NCI-H1417 treated with DMSO at 0.1 percent for 48 hours (cell line): ENCODE results near the gene OSBPL5.
A peak's percentile ranks its signal among the peaks of the same experiment; 100 is the strongest.
"Not testable (repeated sequence)": the region's sequence is repeated elsewhere in the genome, so short reads cannot be mapped to it uniquely, and the experiment has no call there.

Experiments
- DNase-seq: peaks from one replicate; lab custom pipeline; 2025; lab: John Stamatoyannopoulos, UW

Gene OSBPL5

GRCh38 chr11:3080733-3081385 lies 84.3 kb downstream of the OSBPL5 start:
- DNase-seq = no peak

DNA sequence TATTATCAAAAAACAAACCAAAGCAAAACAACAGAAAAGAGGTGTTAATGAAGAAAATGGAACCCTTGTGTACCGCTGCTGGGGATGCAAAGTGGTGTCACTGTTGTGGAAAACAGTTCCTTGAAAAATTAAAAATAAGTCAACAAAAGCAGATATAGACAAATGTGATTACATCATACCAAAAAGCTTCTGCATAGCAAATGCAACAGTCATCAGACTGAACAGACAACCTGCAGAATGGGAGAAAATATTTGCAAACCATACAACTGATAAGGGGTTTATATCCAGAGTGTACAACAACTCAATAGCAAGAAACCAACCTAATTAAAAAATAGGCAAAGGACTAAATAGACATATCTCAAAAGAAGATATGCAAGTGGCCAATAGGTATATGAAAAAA lies 85.0 kb downstream of the OSBPL5 start:
- DNase-seq = no peak

DNA sequence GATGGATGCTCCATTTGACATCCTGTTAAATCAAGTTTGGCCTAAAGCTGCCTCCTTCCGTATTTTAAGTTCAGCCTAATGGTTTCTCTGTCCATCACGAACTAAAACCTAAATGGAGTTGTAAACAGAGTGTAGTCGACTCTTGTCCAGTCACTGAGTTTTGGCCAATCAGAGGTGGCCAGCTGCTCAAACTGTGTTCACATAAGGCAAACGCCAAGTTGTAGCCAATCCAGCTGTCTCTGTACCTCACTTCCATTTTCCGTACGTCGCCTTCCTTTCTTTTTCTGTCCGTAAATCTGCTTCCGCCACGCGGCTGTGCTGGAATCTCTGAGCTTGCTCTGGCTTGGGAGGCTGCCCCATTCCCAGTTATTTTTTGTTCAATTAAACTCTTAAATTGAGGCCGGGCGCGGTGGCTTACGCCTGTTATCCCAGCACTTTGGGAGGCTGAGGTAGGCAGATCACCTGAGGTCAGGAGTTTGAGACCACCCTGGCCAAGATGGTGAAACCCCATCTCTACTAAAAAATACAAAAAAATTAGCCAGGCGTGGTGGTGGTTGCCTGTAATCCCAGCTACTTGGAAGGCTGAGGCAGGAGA lies 87.2 kb downstream of the OSBPL5 start:
- no peak for DNase-seq

DNA sequence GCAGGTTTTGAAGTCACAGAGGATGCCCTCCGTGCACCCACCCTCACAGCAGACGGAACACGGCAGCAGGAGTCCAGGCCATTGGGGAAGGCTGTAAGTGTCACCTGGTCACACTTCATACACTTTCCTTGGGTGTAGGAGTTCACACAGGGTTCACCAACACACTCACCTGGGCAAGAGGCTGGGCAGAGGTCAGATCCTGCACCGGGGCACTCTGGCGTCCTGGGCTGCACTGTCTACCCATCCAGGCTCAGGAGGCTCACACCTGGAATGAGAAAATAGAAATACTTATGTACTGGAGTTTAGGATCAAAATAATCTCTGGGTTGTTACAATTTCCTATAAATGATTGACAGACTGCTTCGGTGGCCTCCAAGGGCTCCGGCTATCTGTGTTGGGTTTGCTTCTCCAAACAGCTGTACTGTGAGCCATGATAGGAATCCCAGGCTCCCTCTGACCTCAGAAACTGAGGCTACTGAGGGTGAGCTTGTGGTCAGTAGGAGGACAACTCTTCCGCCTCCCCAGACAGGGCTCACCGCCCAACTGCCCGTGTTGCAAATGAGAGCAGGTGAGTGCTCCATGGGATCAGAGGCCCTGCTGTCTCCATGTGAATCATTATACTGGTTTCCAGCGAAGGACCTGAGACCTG lies 87.8 kb downstream of the OSBPL5 start:
- DNase-seq = no peak

- peak; percentile 24 for DNase-seq
Observed at GRCh38 chr11:3074912-3075589, 90.1 kb downstream of the OSBPL5 start.

DNA sequence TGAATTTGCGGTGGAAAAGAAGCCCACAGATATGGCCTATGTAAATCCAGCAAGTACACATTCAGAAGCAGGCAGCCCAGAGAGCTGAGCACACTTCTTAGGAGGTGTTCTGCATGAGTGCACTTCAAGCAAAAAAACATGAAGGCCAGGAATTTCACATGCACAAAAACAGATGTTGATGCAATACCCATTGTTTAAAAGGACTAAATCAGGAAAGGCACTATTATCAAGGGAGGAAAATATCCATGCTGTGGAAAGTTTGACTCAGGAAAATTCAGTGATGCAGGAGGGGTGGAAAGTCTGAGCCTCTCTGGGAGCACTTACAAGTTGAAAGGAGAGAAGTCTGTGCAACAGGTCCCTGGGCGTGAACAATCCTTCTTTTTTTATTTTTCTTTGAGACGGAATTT lies 92.1 kb downstream of the OSBPL5 start:
- no peak for DNase-seq

DNA sequence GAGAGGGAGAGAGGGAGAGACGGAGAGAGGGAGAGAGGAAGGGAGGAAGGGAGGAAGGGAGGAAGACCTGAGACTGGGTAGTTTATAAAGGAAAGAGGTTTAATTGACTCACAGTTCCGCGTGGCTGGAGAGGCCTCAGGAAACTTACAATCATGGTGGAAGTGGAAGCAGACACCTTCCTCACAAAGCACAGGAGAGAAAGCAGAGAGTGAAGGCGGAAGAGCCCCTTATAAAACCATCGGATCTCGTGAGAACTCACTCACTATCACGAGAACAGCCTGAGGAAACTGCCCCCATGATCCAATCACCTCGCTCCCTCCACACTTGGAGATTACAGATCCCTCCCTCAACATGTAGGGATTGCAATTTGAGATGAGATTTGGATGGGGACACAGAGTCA lies 95.7 kb downstream of the OSBPL5 start:
- DNase-seq = no peak

- not testable (repeated sequence) for DNase-seq
Observed at GRCh38 chr11:3066308-3066707, 98.8 kb downstream of the OSBPL5 start.

DNA sequence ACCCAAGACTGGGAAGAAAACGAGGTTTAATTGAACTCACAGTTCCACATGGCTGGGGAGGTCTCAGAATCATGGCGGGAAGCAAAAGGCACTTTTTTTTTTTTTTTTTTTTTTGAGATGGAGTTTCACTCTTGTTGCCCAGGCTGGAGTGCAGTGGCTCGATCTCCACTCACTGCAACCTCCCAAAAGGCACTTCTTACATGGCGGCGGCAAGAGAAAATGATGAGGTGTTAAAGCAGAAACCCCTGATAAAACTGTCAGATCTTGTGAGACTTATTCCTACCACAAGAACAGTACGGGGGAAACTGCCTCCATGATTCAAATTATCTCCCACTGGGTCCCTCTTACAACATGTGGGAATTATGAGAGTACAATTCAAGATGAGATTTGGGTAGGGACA lies 100.4 kb downstream of the OSBPL5 start:
- not testable (repeated sequence) for DNase-seq

- not testable (repeated sequence) for DNase-seq
Observed at GRCh38 chr11:3063876-3064275, 101.2 kb downstream of the OSBPL5 start.

DNA sequence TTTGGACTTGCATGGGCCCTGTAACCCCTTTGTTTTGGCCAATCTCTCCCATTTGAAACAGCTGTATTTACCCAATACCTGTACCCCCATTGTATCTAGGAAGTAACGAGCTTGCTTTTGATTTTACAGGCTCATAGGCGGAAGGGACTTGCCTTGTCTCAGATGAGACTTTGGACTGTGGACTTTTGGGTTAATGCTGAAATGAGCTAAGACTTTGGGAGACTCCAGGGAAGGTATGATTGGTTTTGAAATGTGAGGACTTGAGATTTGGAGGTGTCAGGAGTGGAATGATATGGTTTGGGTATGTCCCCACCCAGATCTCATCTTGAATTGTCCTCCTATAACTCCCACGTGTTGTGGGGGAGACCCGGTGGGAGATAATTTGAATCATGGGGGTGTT lies 101.7 kb downstream of the OSBPL5 start:
- DNase-seq = not testable (repeated sequence)

GRCh38 chr11:3060436-3061025 lies 104.6 kb downstream of the OSBPL5 start:
- no peak for DNase-seq

GRCh38 chr11:3058753-3059664 lies 106.1 kb downstream of the OSBPL5 start:
- DNase-seq = no peak

- DNase-seq = peak; percentile 69
Observed at GRCh38 chr11:3057069-3057963, 107.8 kb downstream of the OSBPL5 start, which contains the start of gene CARS1. Gene CARS1, minus strand, starts transcription at chr11:3057423. Its CDS starts 56 bp downstream, at chr11:3057367.

GRCh38 chr11:3056296-3057068 lies 108.6 kb downstream of the OSBPL5 start:
- DNase-seq = no peak

GRCh38 chr11:3055891-3056290 lies 109.2 kb downstream of the OSBPL5 start:
- DNase-seq = no peak

- DNase-seq = no peak
Observed at GRCh38 chr11:3052567-3052966, 112.5 kb downstream of the OSBPL5 start.

- peak; percentile 84 for DNase-seq
Observed at GRCh38 chr11:3052109-3052479, 113.0 kb downstream of the OSBPL5 start.
